ENCODE data around the gene TIGD4. TPM values are rescaled to one million over a fixed set of nuclear protein-coding genes. Genes with fewer than 3 reads are reported as not detected.

TIGD4 gene
- polyA plus RNA-seq, 2 of the 4 experiments (the other 2 are of a cell fraction): 0.30 to 0.45 TPM

DNA sequence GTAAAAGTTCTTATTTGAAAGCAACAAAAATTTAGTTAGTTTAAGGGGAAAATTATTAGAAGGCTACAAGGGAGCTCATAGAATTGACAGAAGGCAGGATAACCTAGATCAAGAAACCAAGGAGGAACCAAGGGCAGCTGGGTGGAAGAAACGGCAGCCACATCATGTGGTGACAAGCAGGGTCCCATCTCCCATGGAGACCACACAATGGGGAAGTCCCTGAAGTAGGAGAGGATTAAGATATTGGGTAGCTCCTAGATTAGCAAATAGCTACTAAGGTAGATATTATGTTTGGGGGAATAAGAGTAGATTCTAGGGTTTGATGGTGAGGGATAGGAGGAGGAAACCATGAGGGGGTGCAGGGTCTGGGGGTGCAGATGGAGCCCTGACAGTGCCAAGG, 51.7 kb downstream of the TIGD4 start (continued):
- no peak for TF ChIP-seq RNF2 (IDR thresholded peaks at IDR 0.05; ENCODE audit: borderline replicate concordance, low read depth)
- TF ChIP-seq BHLHE40 (IDR thresholded peaks at IDR 0.05; ENCODE audit: low read depth, low read length): no peak
- TF ChIP-seq, protein P1, sequence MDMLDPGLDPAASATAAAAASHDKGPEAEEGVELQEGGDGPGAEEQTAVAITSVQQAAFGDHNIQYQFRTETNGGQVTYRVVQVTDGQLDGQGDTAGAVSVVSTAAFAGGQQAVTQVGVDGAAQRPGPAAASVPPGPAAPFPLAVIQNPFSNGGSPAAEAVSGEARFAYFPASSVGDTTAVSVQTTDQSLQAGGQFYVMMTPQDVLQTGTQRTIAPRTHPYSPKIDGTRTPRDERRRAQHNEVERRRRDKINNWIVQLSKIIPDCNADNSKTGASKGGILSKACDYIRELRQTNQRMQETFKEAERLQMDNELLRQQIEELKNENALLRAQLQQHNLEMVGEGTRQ (IDR thresholded peaks at IDR 0.05): no peak

DNA sequence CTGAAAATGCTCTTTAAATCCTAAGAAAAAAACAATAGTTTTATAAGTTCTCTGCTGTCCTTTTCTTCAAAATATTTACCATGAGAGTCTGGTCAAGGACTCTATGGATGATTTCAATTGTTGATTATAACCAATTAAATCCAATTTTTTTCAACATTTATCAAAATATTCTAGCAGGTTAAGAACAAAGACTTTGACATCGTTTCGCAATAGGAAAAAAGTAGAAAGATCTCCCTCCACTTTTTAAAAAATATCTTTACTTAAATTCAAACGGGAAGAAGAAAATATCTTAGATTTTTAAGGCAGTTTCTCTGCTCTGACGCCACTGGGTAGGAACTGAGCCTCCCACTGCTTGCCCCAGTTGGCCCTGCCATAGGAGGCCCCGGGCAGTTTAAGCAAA, 55.0 kb downstream of the TIGD4 start:
- 54% methylated on average over 5 of the region's 5 CpGs for WGBS (ENCODE audit: missing lambda C conversion rate)
- ChIA-PET CTCF (no interaction called here), POLR2A (no interaction called here)
- Histone ChIP-seq H3K4me1 (no peaks in the 10 kb centered on the region), H3K4me2 (no peak overlapping the region), H3K9me3 (no peaks in the 10 kb centered on the region), H3K4me3 (no peak overlapping the region), H3K27ac (no peak overlapping the region)
- DNase-seq (ENCODE audit: low read depth in 1 of 2, low spot score in 1 of 2): no peak
- no peak for TF ChIP-seq EHF (CRISPR knock-in tag; IDR thresholded peaks at IDR 0.05)
- TF ChIP-seq KDM5A (IDR thresholded peaks at IDR 0.05): no peak
- TF ChIP-seq ZC3H11A (IDR thresholded peaks at IDR 0.05): no peak
- no peak for TF ChIP-seq CHD2 (IDR thresholded peaks at IDR 0.05; ENCODE audit: low read length, partially characterized antibody)
- TF ChIP-seq CBX8 (IDR thresholded peaks at IDR 0.05): no peak
- no peak for TF ChIP-seq RCOR1 (IDR thresholded peaks at IDR 0.05; ENCODE audit: low read depth, low read length)
- TF ChIP-seq SMC3 (IDR thresholded peaks at IDR 0.05): no peak
- no peak for TF ChIP-seq HEYL (CRISPR knock-in tag; IDR thresholded peaks at IDR 0.05)
- TF ChIP-seq TFCP2L1 (CRISPR knock-in tag; IDR thresholded peaks at IDR 0.05): no peak
- no peak for TF ChIP-seq PHF8 (IDR thresholded peaks at IDR 0.05; ENCODE audit: borderline replicate concordance, low read depth)
- no peak for TF ChIP-seq MAZ (IDR thresholded peaks at IDR 0.05; ENCODE audit: borderline replicate concordance, low read depth, low read length)
- no peak for TF ChIP-seq MAFK (IDR thresholded peaks at IDR 0.05; ENCODE audit: partially characterized antibody)
- TF ChIP-seq, protein P2, sequence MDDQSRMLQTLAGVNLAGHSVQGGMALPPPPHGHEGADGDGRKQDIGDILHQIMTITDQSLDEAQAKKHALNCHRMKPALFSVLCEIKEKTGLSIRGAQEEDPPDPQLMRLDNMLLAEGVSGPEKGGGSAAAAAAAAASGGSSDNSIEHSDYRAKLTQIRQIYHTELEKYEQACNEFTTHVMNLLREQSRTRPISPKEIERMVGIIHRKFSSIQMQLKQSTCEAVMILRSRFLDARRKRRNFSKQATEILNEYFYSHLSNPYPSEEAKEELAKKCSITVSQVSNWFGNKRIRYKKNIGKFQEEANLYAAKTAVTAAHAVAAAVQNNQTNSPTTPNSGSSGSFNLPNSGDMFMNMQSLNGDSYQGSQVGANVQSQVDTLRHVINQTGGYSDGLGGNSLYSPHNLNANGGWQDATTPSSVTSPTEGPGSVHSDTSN (IDR thresholded peaks at IDR 0.05): no peak
- TF ChIP-seq, protein P1 (IDR thresholded peaks at IDR 0.05): no peak
- no peak for TF ChIP-seq RNF2 (IDR thresholded peaks at IDR 0.05; ENCODE audit: borderline replicate concordance, low read depth)
- no peak for TF ChIP-seq CEBPB (IDR thresholded peaks at IDR 0.05)
- no peak for TF ChIP-seq RAD21 (conservative IDR thresholded peaks at IDR 0.05 in 1 of 2, IDR thresholded peaks at IDR 0.05 in 1 of 2)
- ATAC-seq: no peak
- FAIRE-seq: no peak

DNA sequence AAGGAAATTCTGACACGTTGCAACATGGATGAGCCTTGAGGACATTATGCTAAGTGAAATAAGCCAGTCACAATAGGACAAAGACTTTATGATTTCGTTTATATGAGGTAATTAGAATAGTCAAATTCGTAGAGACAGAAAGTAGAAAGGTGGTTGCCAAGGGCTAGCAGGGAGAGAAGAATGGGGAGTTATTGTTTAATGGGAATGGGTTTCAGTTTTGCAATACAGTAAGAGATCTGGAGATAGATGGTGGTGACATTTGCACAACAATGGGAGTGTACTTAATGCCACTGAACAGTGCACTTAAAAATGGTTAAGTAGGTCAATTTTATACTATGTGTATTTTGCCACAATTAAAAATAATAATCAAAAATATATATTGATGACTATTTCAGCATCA, 56.3 kb downstream of the TIGD4 start:
- POLR2A ChIA-PET: no interaction called here
- no peak overlapping the region for H3K27ac ChIP-seq
- no peak overlapping the region for H3K4me3 ChIP-seq
- FAIRE-seq: no peak
- CTCF ChIA-PET: no interaction called here
- no peak for DNase-seq (ENCODE audit: low read depth in 1 of 2, low spot score in 1 of 2)
- TF ChIP-seq, protein P3, sequence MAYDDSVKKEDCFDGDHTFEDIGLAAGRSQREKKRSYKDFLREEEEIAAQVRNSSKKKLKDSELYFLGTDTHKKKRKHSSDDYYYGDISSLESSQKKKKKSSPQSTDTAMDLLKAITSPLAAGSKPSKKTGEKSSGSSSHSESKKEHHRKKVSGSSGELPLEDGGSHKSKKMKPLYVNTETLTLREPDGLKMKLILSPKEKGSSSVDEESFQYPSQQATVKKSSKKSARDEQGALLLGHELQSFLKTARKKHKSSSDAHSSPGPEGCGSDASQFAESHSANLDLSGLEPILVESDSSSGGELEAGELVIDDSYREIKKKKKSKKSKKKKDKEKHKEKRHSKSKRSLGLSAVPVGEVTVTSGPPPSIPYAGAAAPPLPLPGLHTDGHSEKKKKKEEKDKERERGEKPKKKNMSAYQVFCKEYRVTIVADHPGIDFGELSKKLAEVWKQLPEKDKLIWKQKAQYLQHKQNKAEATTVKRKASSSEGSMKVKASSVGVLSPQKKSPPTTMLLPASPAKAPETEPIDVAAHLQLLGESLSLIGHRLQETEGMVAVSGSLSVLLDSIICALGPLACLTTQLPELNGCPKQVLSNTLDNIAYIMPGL (CRISPR knock-in tag; IDR thresholded peaks at IDR 0.05; ENCODE audit: borderline replicate concordance): no peak
- TF ChIP-seq NPAS2 (CRISPR knock-in tag; IDR thresholded peaks at IDR 0.05; ENCODE audit: borderline replicate concordance) (no peak), RARB (CRISPR knock-in tag; IDR thresholded peaks at IDR 0.05) (no peak), EHF (CRISPR knock-in tag; IDR thresholded peaks at IDR 0.05) (no peak), ZSCAN20 (CRISPR knock-in tag; IDR thresholded peaks at IDR 0.05) (no peak), JUNB (IDR thresholded peaks at IDR 0.05) (no peak), HOXA7 (CRISPR knock-in tag; IDR thresholded peaks at IDR 0.05) (no peak), PHF8 (IDR thresholded peaks at IDR 0.05; ENCODE audit: borderline replicate concordance, low read depth) (no peak), HOXB13 (CRISPR knock-in tag; IDR thresholded peaks at IDR 0.05; ENCODE audit: low read depth) (no peak), NR3C1 (IDR thresholded peaks at IDR 0.05) (no peak)
- no peaks in the 10 kb centered on the region for H3K4me1 ChIP-seq
- no peaks in the 10 kb centered on the region for H3K9me3 ChIP-seq
- no peak overlapping the region for H3K4me2 ChIP-seq
- no peak for ATAC-seq
- WGBS (ENCODE audit: missing lambda C conversion rate): 23% methylated on average over 3 of the region's 3 CpGs
